Fibroblast of lung (primary cell): ENCODE measurements around the gene NKTR.

ENCODE experiments used
- EZH2 ChIP-seq: IDR thresholded peaks from 2 replicates; pipeline ENCODE4 v1.5.1; 2012; ENCODE audit warnings: low read length, control low read depth, mild to moderate bottlenecking; ENCODE audit errors: missing control alignments
- TF ChIP-seq, protein P1 (sequence below), 2 donors: IDR thresholded peaks in 1 of 2; conservative IDR thresholded peaks in 1 of 2; 1 replicate in 1 of 2; 2 replicates in 1 of 2; pipeline ENCODE4 v1.5.1; 2011 to 2012; ENCODE audit warnings: low read length in 2 of 2, control low read depth in 1 of 2, inconsistent platforms in 1 of 2, low read depth in 1 of 2, mild to moderate bottlenecking in 1 of 2

DNA sequence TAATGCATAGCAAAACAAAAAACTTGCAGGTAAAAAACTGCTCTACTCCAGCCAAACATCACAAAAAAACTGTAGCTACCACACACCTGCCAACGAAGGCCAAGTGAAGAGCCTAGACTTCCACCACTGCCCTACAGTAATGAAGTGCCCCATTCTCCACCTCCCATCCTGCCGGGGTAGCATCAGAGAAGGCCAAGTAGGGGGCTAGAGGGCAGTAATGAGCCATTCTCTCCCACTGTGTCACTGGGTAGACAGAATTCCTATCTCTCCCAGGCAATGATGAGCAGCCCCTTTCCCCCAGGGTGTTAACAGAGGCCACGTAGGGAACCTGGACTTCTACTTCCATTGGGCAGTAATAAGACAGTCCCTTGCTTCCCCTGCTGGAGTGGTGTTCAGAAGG lies 28.2 kb upstream of the NKTR start:
- no peak for TF ChIP-seq EZH2
- TF ChIP-seq, protein P1, sequence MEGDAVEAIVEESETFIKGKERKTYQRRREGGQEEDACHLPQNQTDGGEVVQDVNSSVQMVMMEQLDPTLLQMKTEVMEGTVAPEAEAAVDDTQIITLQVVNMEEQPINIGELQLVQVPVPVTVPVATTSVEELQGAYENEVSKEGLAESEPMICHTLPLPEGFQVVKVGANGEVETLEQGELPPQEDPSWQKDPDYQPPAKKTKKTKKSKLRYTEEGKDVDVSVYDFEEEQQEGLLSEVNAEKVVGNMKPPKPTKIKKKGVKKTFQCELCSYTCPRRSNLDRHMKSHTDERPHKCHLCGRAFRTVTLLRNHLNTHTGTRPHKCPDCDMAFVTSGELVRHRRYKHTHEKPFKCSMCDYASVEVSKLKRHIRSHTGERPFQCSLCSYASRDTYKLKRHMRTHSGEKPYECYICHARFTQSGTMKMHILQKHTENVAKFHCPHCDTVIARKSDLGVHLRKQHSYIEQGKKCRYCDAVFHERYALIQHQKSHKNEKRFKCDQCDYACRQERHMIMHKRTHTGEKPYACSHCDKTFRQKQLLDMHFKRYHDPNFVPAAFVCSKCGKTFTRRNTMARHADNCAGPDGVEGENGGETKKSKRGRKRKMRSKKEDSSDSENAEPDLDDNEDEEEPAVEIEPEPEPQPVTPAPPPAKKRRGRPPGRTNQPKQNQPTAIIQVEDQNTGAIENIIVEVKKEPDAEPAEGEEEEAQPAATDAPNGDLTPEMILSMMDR (conservative IDR thresholded peaks at IDR 0.05 in 1 of 2, IDR thresholded peaks at IDR 0.05 in 1 of 2; ENCODE audit: low read depth in 1 of 2, low read length in 2 of 2): peak; percentile 42 to 65
